SIG-M5 treated with dmso at 0.1 percent for 504 hours (cell line): ENCODE data around the gene SETDB2.
A peak's percentile ranks its signal among the peaks of the same experiment; 100 is the strongest.

Experiments used
- DNase-seq: peaks from one replicate; lab custom pipeline; 2025; ENCODE audit not compliant: unreplicated experiment; lab: John Stamatoyannopoulos, UW

Gene SETDB2

GRCh38 chr13:49528161-49528560, 84.1 kb downstream of the SETDB2 start:
- DNase-seq, result no peak

- no peak for DNase-seq
Measured at GRCh38 chr13:49530457-49530856, 86.4 kb downstream of the SETDB2 start.

GRCh38 chr13:49532593-49532992, 88.5 kb downstream of the SETDB2 start:
- no peak for DNase-seq

- DNase-seq, result no peak
Measured at GRCh38 chr13:49533011-49533410, 88.9 kb downstream of the SETDB2 start.

- DNase-seq, result peak; percentile 44
Measured at GRCh38 chr13:49533591-49534269, 89.7 kb downstream of the SETDB2 start.

GRCh38 chr13:49536144-49536873, 92.2 kb downstream of the SETDB2 start:
- DNase-seq, result no peak

- DNase-seq, result no peak
Measured at GRCh38 chr13:49538404-49538803, 94.3 kb downstream of the SETDB2 start.

- DNase-seq, result no peak
Measured at GRCh38 chr13:49539313-49539712, 95.2 kb downstream of the SETDB2 start.

GRCh38 chr13:49539746-49540145, 95.7 kb downstream of the SETDB2 start:
- DNase-seq, result no peak

GRCh38 chr13:49540552-49540951, 96.5 kb downstream of the SETDB2 start:
- no peak for DNase-seq

- no peak for DNase-seq
Measured at GRCh38 chr13:49543656-49544055, 99.6 kb downstream of the SETDB2 start.
